ENCODE measurements around the gene BTBD17.

Gene BTBD17

DNA sequence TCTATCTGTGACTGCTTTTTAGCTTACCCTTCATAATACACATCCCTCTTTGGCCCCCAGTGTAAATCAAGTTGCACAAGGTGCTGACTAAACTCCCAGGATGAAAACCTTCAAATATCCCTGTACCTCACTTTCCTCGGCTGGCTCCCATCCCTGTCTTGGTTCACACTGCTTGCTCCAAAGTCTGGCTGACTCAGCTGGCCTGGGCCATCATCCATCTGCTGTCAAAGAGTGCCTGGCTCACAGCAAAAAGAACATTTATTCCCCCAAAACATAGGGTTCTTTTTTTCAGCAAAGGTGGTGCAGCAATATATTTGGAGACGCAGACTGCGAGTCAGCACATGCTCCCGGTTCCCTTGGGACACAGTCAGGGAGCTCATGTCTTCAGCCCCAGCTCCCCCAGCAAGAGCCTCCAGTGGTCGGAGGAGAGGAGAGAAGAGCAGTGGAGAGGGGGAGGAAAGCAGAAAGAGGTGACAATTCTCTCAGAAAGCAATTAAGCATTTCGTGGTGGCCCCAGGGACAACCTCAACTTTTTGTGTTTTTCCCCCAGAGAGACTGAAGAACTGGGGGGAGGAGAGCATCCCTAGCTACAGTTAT lies 31.8 kb upstream of the BTBD17 start:
- in situ Hi-C loops (cut with MboI; ENCODE audit: low pct_unique_long_range_greater_than_20kb, low sequenced_read_pairs, unreplicated experiment), result no loop called here
- no peak for DNase-seq (ENCODE audit: low spot score)
- TF ChIP-seq, protein P1, sequence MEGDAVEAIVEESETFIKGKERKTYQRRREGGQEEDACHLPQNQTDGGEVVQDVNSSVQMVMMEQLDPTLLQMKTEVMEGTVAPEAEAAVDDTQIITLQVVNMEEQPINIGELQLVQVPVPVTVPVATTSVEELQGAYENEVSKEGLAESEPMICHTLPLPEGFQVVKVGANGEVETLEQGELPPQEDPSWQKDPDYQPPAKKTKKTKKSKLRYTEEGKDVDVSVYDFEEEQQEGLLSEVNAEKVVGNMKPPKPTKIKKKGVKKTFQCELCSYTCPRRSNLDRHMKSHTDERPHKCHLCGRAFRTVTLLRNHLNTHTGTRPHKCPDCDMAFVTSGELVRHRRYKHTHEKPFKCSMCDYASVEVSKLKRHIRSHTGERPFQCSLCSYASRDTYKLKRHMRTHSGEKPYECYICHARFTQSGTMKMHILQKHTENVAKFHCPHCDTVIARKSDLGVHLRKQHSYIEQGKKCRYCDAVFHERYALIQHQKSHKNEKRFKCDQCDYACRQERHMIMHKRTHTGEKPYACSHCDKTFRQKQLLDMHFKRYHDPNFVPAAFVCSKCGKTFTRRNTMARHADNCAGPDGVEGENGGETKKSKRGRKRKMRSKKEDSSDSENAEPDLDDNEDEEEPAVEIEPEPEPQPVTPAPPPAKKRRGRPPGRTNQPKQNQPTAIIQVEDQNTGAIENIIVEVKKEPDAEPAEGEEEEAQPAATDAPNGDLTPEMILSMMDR (IDR thresholded peaks at IDR 0.05; ENCODE audit: extremely low read depth, insufficient read depth, missing control alignments), result no peak

DNA sequence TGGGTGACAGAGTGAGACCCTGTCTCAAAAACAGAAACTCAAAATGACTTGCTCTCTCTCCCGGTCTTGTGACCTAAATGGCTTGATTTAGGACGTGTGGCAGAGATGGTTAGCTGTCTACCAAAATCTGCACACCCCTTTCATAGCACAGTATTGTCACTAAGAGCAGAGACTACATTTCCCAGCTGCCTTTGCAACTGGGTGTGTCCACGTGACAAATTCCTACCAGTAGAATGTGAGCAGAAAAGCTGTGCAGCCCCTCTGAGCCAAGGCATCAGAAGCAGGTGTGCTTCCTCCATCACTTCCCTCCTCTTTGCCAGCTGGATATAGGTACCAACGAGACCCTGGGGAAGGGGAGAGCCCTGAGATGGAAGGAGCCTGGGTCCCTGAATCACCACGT lies 31.2 kb upstream of the BTBD17 start:
- in situ Hi-C loops (cut with MboI; ENCODE audit: low pct_unique_long_range_greater_than_20kb, low sequenced_read_pairs, unreplicated experiment), result no loop called here
- TF ChIP-seq, protein P1 (IDR thresholded peaks at IDR 0.05; ENCODE audit: extremely low read depth, insufficient read depth, missing control alignments), result no peak
- no peak for DNase-seq (ENCODE audit: low spot score)

DNA sequence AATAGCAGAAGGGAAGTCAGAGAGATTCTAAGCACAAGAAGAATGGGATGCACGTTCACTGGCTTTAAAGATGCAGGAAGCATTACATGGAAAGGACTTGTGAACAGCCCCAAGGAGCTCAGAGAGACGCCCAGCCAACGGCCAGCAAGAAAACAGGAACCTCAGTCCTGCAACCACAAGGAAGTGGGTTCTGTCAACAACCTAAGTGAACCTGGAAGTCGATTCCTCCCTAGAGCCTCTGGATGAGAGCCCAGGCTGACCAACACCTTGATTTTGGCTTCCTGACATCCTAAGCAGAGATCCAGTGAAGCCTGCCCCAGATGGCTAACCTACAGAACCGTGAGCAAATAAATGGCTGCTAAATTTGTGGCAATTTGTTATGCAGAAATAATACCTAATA lies 30.1 kb upstream of the BTBD17 start:
- DNase-seq (ENCODE audit: low spot score), result no peak
- TF ChIP-seq, protein P1 (IDR thresholded peaks at IDR 0.05; ENCODE audit: extremely low read depth, insufficient read depth, missing control alignments), result no peak
- in situ Hi-C loops (cut with MboI; ENCODE audit: low pct_unique_long_range_greater_than_20kb, low sequenced_read_pairs, unreplicated experiment), result no loop called here

DNA sequence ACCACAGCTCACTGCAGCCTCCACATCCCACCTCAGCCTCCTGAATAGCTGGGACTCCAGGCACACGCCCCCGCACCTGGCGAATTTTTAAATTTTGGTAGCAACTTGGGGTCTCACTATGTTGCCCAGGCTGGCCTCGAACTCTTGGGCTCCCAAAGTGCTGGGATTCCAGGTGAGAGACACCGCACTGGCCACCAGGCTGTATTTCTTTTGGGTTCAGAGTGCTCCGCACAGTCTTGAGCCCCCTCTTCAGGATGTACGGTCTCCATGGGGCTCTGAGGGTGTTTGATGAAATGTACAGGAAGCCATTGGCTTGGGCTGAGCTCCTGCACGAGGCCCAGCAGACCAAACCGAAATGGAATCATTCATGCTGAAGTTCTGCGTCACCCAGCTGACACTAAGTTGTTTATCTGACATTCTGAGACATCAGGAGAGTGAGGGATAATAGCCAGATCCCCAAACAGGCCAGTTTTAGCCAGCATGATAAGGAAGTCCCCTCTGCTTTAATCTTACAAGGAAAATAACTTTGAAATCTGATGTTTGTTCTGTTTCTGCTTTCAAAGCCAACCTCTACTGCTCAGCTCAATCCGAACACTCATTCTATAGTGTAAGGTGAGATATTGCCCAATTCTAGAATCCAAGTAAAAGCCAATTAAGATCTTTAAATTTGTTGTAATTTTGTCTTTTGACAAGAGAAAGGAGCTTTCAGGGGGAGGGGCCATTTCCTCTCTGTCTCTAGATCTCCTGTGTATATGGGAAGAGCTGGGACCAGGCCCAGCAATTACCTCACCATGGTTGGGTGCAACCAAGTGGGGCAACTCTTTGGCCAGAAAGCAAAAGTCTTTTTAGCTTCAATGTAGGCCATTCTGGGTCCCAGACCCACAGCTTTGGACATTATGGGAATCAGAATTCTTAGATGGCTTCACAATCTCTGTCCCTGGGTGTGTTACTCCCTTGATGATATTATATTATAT lies 29.3 kb upstream of the BTBD17 start:
- TF ChIP-seq, protein P1 (IDR thresholded peaks at IDR 0.05; ENCODE audit: extremely low read depth, insufficient read depth, missing control alignments), result no peak
- in situ Hi-C loops (cut with MboI; ENCODE audit: low pct_unique_long_range_greater_than_20kb, low sequenced_read_pairs, unreplicated experiment), result no loop called here
- DNase-seq (ENCODE audit: low spot score), result no peak

DNA sequence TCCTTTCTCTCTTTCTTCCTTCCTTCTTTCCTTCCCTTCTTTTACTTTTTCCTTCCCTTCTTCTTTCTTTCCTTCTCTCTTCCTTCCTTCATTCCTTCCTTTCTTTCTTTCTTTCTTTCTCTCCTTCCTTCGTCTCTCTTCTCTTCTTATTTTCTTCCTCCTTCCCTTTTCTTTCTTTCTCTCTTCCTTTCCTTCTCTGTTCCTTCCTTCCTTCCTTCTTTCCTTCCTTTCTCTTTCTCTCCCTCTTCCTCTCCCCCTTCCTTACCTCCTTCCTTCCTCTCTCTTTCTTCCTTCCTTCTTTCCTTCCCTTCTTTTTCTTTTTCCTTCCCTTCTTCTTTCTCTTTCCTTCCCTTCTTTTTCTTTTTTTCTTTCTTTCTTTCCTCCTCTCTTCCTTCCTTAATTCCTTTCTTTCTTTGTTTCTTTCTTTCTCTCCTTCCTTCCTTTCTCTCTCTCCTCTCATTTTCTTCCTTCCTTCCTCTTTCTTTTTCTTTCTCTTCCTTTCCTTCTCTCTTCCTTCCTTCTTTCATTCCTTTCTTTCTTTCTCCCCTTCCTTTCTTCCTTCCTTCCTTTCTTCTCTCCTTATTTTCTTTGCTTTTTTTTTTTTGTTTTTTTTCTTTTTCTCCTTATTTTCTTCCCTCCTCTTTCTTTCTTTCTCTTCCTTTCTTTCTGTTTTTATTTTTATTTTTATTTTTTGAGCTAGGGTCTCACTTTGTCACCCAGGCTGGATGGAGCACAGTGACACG lies 28.4 kb upstream of the BTBD17 start:
- no peak for DNase-seq (ENCODE audit: low spot score)
- TF ChIP-seq, protein P1 (IDR thresholded peaks at IDR 0.05; ENCODE audit: extremely low read depth, insufficient read depth, missing control alignments), result no peak
- in situ Hi-C loops (cut with MboI; ENCODE audit: low pct_unique_long_range_greater_than_20kb, low sequenced_read_pairs, unreplicated experiment), result no loop called here

DNA sequence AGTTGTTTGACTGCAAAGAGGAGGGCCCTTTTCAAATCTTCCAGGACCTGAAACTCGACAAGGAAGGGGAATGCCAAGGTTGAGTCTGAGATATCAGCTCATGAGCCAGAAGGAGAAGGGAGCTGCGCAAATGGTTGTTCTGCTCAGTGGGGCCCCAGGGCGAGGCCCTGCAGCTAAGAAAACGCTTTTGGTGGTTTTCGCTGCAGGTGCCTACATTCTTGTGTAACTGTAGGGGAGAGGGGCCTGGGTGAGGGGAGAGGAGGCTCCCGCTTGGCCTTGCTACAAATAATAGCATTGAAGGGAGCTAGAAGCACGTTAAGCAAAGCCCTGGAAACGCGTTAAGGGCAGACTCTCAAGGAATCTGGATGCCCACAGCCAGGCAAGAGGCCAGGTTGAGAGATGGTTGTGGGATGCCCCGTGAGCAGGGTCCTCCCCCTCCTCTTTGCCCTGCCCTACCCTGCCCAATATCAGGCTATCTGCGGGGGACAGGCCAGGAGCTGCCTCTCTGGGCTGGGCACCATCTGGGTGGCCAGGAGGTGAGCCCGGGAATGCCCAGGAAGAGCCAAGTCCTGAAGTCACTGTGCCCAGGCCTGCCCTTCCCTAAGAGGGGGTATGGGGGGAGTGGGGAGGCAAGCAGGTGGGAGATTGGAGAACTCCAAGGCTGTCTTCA lies 27.6 kb upstream of the BTBD17 start:
- TF ChIP-seq, protein P1 (IDR thresholded peaks at IDR 0.05; ENCODE audit: extremely low read depth, insufficient read depth, missing control alignments), result no peak
- in situ Hi-C loops (cut with MboI; ENCODE audit: low pct_unique_long_range_greater_than_20kb, low sequenced_read_pairs, unreplicated experiment), result no loop called here
- no peak for DNase-seq (ENCODE audit: low spot score)
